EL (cell line): ENCODE measurements around the gene RDH5.
"Not testable (repeated sequence)": the region's sequence is repeated elsewhere in the genome, so short reads cannot be mapped to it uniquely, and the experiment has no call there.

Source experiments
- DNase-seq: peaks from one replicate; pipeline ENCODE4 v3.0.0-alpha.2; 2016

The RDH5 gene

GRCh38 chr12:55748230-55748993 is 28.2 kb downstream of the RDH5 start:
- DNase-seq, result no peak

GRCh38 chr12:55755246-55755645 is 35.1 kb downstream of the RDH5 start:
- no peak for DNase-seq

- no peak for DNase-seq
These were observed 37.5 kb downstream of the RDH5 start for GRCh38 chr12:55757701-55758100.

GRCh38 chr12:55758575-55758974 is 38.4 kb downstream of the RDH5 start:
- not testable (repeated sequence) for DNase-seq

- no peak for DNase-seq
These were observed 40.5 kb downstream of the RDH5 start for GRCh38 chr12:55760663-55761062.

GRCh38 chr12:55762646-55763045 is 42.5 kb downstream of the RDH5 start:
- no peak for DNase-seq

GRCh38 chr12:55765736-55766290 is 45.6 kb downstream of the RDH5 start:
- DNase-seq, result no peak

GRCh38 chr12:55767156-55767555 is 47.0 kb downstream of the RDH5 start:
- no peak for DNase-seq

GRCh38 chr12:55771736-55772135 is 51.5 kb downstream of the RDH5 start:
- no peak for DNase-seq
